ENCODE measurements around the gene AKT1. TPM values are rescaled to one million over a fixed set of nuclear protein-coding genes. Genes with fewer than 3 reads are reported as not detected.
A peak's percentile ranks its signal among the peaks of the same experiment; 100 is the strongest.
"Not testable (repeated sequence)": the region's sequence is repeated elsewhere in the genome, so short reads cannot be mapped to it uniquely, and the experiment has no call there.

The AKT1 gene
- total RNA-seq, 4 donors from 2014 or later: 44.4 to 70.4 (median 57.0) TPM

- ATAC-seq: no peak
- no peaks in the 10 kb centered on the region for H3K27me3 ChIP-seq
- no peaks in the 10 kb centered on the region for H3K9me3 ChIP-seq
- in situ Hi-C loops (cut with MboI; ENCODE audit: low sequenced_read_pairs in 4 of 4): no loop called here
- no peak for TF ChIP-seq POLR2A (IDR thresholded peaks at IDR 0.05)
- TF ChIP-seq CTCF (IDR thresholded peaks at IDR 0.05 in 4 of 5, conservative IDR thresholded peaks at IDR 0.05 in 1 of 5): no peak
- no peak for DNase-seq
- peaks cover 80 to 92% of the 10 kb centered on the region in 2 donors for H3K4me1 ChIP-seq
- H3K4me3 ChIP-seq: no peak overlapping the region
- intact Hi-C loops (cut with DNase I; ENCODE audit: low total_unique reads): loop anchor here (10.0 kb wide), 1 partner anchor 1175 kb away; no protein-coding TSS in a partner anchor
- H3K36me3 ChIP-seq: no peaks in the 10 kb centered on the region
- H3K27ac ChIP-seq: peak overlapping the region; percentile 91 to 96 (median 95)
These were observed 65.7 kb downstream of the AKT1 start for GRCh38 chr14:104729835-104730181.

GRCh38 chr14:104729176-104729834 lies 66.2 kb downstream of the AKT1 start:
- Histone ChIP-seq H3K4me1 (peaks cover 79 to 87% of the 10 kb centered on the region in 2 donors), H3K27ac (peak overlapping the region; percentile 94 to 99 (median 96))
- H3K36me3 ChIP-seq; H3K9me3 ChIP-seq; H3K27me3 ChIP-seq; H3K4me3 ChIP-seq; ATAC-seq; in situ Hi-C loops (cut with MboI; ENCODE audit: low sequenced_read_pairs in 4 of 4); DNase-seq: not testable (repeated sequence)
- intact Hi-C loops (cut with DNase I; ENCODE audit: low total_unique reads): loop anchor here (10.0 kb wide), 1 partner anchor 1175 kb away; no protein-coding TSS in a partner anchor

GRCh38 chr14:104728631-104729030 lies 66.9 kb downstream of the AKT1 start:
- H3K36me3 ChIP-seq: no peaks in the 10 kb centered on the region
- no peak for DNase-seq
- no peak for TF ChIP-seq POLR2A (IDR thresholded peaks at IDR 0.05)
- no peak for TF ChIP-seq CTCF (IDR thresholded peaks at IDR 0.05 in 4 of 5, conservative IDR thresholded peaks at IDR 0.05 in 1 of 5)
- no peak for ATAC-seq
- H3K27ac ChIP-seq: peak overlapping the region; percentile 94 to 99 (median 96)
- no peaks in the 10 kb centered on the region for H3K27me3 ChIP-seq
- in situ Hi-C loops (cut with MboI; ENCODE audit: low sequenced_read_pairs in 4 of 4) (no loop called here), intact Hi-C loops (cut with DNase I; ENCODE audit: low total_unique reads) (loop anchor here (10.0 kb wide), 1 partner anchor 1174 kb away; no protein-coding TSS in a partner anchor)
- no peak overlapping the region for H3K4me3 ChIP-seq
- H3K9me3 ChIP-seq: no peaks in the 10 kb centered on the region
- peaks cover 72 to 82% of the 10 kb centered on the region in 2 donors for H3K4me1 ChIP-seq

- H3K27ac ChIP-seq: peak overlapping the region; percentile 94 to 99 (median 96)
- DNase-seq: no peak
- in situ Hi-C loops (cut with MboI; ENCODE audit: low sequenced_read_pairs in 4 of 4): no loop called here
- no peak for ATAC-seq
- peaks cover 70 to 83% of the 10 kb centered on the region in 2 donors for H3K4me1 ChIP-seq
- no peaks in the 10 kb centered on the region for H3K9me3 ChIP-seq
- TF ChIP-seq CTCF (IDR thresholded peaks at IDR 0.05 in 4 of 5, conservative IDR thresholded peaks at IDR 0.05 in 1 of 5) (peak in 1 of 5 experiments; percentile 2), POLR2A (IDR thresholded peaks at IDR 0.05) (no peak)
- H3K4me3 ChIP-seq: peak overlapping the region in 1 of 4 donors; percentile 2
- intact Hi-C loops (cut with DNase I; ENCODE audit: low total_unique reads): loop anchor here (10.0 kb wide), 1 partner anchor 1172 kb away; no protein-coding TSS in a partner anchor
- no peaks in the 10 kb centered on the region for H3K27me3 ChIP-seq
- H3K36me3 ChIP-seq: no peaks in the 10 kb centered on the region
These were observed 68.7 kb downstream of the AKT1 start for GRCh38 chr14:104726600-104727451.
